Measurements from ENCODE around the gene RNF180.
A peak's percentile ranks its signal among the peaks of the same experiment; 100 is the strongest.
"Not testable (repeated sequence)": the region's sequence is repeated elsewhere in the genome, so short reads cannot be mapped to it uniquely, and the experiment has no call there.

RNF180 gene

DNA sequence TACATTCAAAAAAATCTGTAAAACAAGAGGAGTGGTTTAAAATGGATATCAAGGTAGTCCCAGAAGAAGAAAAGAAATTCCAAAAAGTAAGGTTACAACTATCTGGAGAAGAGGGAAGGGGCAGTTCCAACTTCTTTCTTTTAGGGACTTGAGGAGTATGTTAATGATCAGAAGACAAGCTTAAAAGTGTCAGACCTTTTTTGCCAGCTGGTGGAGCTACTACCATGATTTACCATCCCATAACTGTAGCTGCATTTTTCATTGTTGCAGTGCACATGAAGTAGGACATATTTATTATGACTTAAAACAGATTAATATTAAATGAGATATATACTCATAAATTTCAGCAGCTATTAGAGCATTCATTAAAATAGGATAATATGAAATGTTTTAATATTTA is 181.7 kb downstream of the RNF180 start:
- TF ChIP-seq, protein P1, sequence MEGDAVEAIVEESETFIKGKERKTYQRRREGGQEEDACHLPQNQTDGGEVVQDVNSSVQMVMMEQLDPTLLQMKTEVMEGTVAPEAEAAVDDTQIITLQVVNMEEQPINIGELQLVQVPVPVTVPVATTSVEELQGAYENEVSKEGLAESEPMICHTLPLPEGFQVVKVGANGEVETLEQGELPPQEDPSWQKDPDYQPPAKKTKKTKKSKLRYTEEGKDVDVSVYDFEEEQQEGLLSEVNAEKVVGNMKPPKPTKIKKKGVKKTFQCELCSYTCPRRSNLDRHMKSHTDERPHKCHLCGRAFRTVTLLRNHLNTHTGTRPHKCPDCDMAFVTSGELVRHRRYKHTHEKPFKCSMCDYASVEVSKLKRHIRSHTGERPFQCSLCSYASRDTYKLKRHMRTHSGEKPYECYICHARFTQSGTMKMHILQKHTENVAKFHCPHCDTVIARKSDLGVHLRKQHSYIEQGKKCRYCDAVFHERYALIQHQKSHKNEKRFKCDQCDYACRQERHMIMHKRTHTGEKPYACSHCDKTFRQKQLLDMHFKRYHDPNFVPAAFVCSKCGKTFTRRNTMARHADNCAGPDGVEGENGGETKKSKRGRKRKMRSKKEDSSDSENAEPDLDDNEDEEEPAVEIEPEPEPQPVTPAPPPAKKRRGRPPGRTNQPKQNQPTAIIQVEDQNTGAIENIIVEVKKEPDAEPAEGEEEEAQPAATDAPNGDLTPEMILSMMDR (IDR thresholded peaks at IDR 0.05; ENCODE audit: extremely low read depth, missing control alignments), result no peak
- no peak for DNase-seq (ENCODE audit: low spot score)

DNA sequence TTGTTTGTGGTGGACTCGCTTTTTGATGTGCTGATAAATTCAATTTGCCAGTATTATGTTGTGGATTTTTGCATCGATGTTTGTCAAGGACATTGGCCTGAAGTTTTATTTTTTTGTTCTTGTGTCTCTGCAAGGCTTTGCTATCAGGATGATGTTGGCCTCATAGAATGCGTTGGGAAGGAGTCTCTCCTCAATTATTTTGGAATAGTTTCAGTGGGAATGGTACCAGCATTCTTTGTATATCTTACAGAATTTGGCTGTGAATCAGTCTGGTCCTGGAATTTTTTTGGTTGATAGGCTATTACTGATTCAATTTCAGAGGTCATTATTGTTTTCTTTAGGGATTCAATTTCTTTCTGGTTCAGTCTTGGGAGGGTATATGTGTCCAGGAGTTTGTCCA is 198.8 kb downstream of the RNF180 start:
- TF ChIP-seq, protein P1 (IDR thresholded peaks at IDR 0.05; ENCODE audit: extremely low read depth, missing control alignments), result no peak
- DNase-seq (ENCODE audit: low spot score), result no peak

DNA sequence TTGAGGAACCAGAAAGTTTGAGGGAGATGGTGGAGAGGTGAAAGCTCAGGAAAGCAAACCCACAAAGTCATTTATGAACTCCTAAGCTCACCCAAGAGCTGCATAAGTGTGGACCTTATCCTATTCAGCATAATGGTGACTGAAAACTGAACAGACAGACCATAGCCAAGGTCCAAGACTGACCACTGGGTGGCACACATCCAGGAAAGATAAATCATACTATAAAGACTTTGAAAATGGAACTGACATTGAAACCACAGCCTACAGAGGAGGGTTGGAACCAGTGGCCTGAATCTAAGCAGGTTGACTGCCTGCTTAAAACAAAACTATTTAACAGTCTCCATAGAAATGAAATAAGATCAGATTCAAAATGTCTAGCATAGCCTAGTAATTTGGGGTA is 219.1 kb downstream of the RNF180 start:
- DNase-seq (ENCODE audit: low spot score), result peak; percentile 7

DNA sequence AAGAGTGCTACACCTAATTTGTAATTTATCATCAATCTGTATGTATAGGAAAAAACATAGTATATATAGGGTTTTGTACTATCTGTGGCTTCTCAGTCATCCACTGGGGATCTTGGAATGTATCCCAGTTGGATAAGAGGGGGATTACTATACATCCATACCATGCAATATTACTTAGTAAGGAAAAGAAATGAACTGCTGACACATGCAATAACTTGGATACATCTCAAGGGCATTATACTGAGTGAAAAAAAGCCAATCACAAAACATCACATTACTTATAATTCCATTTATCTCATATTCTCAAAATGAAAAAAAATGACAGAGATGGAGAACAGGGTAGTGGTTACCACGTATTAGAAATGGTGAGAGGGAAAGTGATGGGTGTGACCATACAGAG is 231.9 kb downstream of the RNF180 start:
- TF ChIP-seq, protein P1 (IDR thresholded peaks at IDR 0.05; ENCODE audit: extremely low read depth, missing control alignments), result no peak

More for the DNA sequence above, 219.1 kb downstream of the RNF180 start:
- TF ChIP-seq, protein P1 (IDR thresholded peaks at IDR 0.05; ENCODE audit: extremely low read depth, missing control alignments), result peak; percentile 28

DNA sequence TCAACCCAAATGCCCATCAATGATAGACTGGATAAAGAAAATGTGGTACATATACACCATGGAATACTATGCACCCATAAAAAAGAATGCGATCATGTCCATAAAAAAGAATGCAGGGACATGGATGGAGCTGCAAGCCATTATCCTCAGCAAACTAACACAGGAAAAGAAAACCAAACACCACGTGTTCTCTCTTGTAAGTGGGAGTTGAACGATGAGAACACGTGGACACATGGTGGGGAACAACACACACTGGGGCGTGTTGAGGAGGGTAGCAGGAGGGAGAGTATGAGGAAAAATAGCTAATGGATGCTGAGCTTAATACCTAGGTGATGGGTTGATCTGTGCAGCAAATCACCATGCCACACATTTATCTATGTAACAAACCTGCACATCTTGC is 233.1 kb downstream of the RNF180 start:
- not testable (repeated sequence) for DNase-seq (ENCODE audit: low spot score)

More for the DNA sequence above, 231.9 kb downstream of the RNF180 start:
- DNase-seq (ENCODE audit: low spot score), result no peak

DNA sequence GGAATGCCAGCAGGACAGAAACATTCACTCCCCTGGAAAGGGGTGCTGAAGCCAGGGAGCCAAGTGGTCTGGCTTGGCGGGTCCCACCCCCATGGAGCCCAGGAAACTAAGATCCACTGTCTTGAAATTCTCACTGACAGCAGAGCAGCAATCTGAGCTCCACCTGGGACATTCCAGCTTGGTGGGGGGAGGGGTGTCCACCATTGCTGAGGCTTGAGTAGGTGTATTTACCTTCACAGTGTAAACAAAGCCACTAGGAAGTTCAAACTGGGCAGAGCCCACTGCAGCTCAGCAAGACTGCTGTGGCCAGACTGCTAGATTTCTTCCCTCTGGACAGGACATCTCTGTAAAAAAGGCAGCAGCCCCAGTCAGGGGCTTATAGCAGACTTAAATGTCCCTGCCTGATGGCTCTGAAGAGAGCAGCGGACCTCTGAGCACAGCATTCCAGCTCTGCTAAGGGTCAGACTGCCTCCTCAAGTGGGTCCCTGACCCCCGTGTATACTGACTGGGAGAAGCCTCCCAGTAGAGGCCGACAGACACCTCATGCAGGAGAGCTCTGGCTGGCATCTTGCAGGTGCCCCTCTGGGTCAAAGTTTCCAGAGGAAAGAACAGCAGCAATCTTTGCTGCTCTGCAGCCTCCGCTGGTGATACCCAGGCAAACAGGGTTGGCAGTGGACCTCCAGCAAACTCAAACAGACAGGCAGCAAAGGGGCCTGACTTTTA is 241.6 kb downstream of the RNF180 start:
- not testable (repeated sequence) for DNase-seq (ENCODE audit: low spot score)

DNA sequence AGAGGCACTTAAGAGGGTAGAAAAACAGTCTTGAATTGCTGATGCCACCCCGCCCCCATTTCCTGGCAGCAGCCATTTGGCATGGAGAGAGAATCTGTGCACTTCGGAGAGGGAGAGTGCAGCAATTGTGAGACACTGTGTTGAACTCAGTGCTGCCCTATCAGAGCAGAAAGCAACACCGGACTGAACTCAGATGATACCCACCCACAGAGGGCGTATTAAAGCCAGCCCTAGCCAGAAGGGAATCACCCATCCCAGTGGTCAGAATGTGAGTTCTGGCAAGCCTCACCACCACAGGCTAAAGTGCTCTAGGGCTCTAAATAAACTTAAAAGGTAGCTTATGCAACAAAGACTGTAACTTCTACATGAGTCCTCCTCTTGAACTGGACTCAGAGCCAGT is 251.7 kb downstream of the RNF180 start:
- TF ChIP-seq, protein P1 (IDR thresholded peaks at IDR 0.05; ENCODE audit: extremely low read depth, missing control alignments), result no peak
- DNase-seq (ENCODE audit: low spot score), result no peak

DNA sequence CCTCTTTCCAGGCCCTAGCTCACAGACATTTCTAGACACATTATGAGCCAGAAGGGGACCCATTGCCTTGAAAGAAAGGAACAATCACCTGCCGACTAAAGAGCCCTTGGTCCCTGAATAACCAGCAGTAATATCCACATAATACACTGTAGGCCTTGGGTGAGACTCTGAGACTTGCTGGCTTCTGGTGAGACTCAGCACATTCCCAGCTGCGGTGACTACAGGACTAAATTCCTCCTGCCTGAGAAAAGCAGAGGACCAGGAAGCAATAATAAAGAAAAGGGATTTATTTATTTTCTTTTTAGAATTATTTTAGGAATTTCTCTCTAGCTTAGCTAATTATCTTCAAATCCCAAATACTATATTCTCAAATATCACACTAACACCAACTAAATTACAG is 252.4 kb downstream of the RNF180 start:
- DNase-seq (ENCODE audit: low spot score), result no peak
- TF ChIP-seq, protein P1 (IDR thresholded peaks at IDR 0.05; ENCODE audit: extremely low read depth, missing control alignments), result no peak

All from GM20000 (cell line).